SK-N-SH (cell line): Measurements from ENCODE around the gene SAPCD2. TPM values are rescaled to one million over a fixed set of nuclear protein-coding genes. Genes with fewer than 3 reads are reported as not detected.
A peak's percentile ranks its signal among the peaks of the same experiment; 100 is the strongest.

ENCODE experiments used
- CHD2 ChIP-seq: fragments of 150-350 bp; IDR thresholded peaks from 2 replicates; pipeline ENCODE4 v1.6.1; 2018; ENCODE audit warnings: low read length; ENCODE audit not compliant: partially characterized antibody
- EP300 ChIP-seq, 2 experiments: IDR thresholded peaks; 2 replicates each; pipeline versions ENCODE4 v1.4.0 to v1.6.1; 2012; ENCODE audit warnings: borderline replicate concordance in 1 of 2, low read depth in 1 of 2, low read length in 1 of 2
- FOSL2 ChIP-seq: IDR thresholded peaks from 2 replicates; pipeline ENCODE4 v1.4.0; 2012; ENCODE audit warnings: low read depth, mild to moderate bottlenecking, moderate library complexity, borderline replicate concordance
- GATA2 ChIP-seq: sonication (generic); formaldehyde crosslinking; IDR thresholded peaks from 2 replicates; pipeline ENCODE4 v1.5.0; 2020; ENCODE audit warnings: mild to moderate bottlenecking, missing genetic modification reagents
- IRF3 ChIP-seq: fragments of 150-350 bp; IDR thresholded peaks from 2 replicates; pipeline ENCODE4 v1.6.1; 2016; ENCODE audit warnings: mild to moderate bottlenecking, low read depth, low read length
- JUND ChIP-seq: IDR thresholded peaks from 2 replicates; pipeline ENCODE4 v1.4.0; 2012
- MEF2A ChIP-seq: IDR thresholded peaks from 2 replicates; pipeline ENCODE4 v1.4.0; 2012; ENCODE audit warnings: low read depth, borderline replicate concordance
- NRF1 ChIP-seq: IDR thresholded peaks from 2 replicates; pipeline ENCODE4 v1.6.1; 2012; ENCODE audit warnings: low read depth, mild to moderate bottlenecking, low read length
- PBX3 ChIP-seq: IDR thresholded peaks from 2 replicates; pipeline ENCODE4; 2012
- RAD21 ChIP-seq: IDR thresholded peaks from 2 replicates; pipeline ENCODE4 v1.6.1; 2012; ENCODE audit warnings: mild to moderate bottlenecking, low read length
- REST ChIP-seq: IDR thresholded peaks from 2 replicates; pipeline ENCODE4 v1.6.1; 2012; ENCODE audit warnings: mild to moderate bottlenecking, low read depth, low read length, moderate library complexity
- RXRA ChIP-seq: IDR thresholded peaks from 2 replicates; pipeline ENCODE4 v1.4.0; 2012; ENCODE audit warnings: low read depth, mild to moderate bottlenecking, borderline replicate concordance
- TAF1 ChIP-seq: IDR thresholded peaks from 2 replicates; pipeline ENCODE4 v1.6.1; 2012; ENCODE audit warnings: low read depth, mild to moderate bottlenecking, low read length, moderate library complexity, borderline replicate concordance
- TCF12 ChIP-seq: IDR thresholded peaks from 2 replicates; pipeline ENCODE4 v1.4.0; 2012
- TEAD4 ChIP-seq: IDR thresholded peaks from 2 replicates; pipeline ENCODE4 v1.4.0; 2012; ENCODE audit warnings: mild to moderate bottlenecking, borderline replicate concordance; ENCODE audit not compliant: insufficient read depth
- USF1 ChIP-seq: IDR thresholded peaks from 2 replicates; pipeline ENCODE4 v1.4.0; 2012; ENCODE audit warnings: low read depth, borderline replicate concordance
- ZBTB33 ChIP-seq: IDR thresholded peaks from 2 replicates; pipeline ENCODE4 v1.4.0; 2012; ENCODE audit warnings: low read depth, borderline replicate concordance
- polyA plus RNA-seq, 3 experiments: library from polyadenylated mRNA; depleted of rRNA; stranded (reverse); fragments of >200 nt; gene quantifications; 2 replicates each; pipeline ENCODE4 v1.2.3, GENCODE V29; 2012

Gene SAPCD2
- polyA plus RNA-seq, 1 of the 3 experiments (the other 2 are of a cell fraction), result 6.0 TPM

- TF ChIP-seq TEAD4 (no peak), EP300 (IDR thresholded peaks at IDR 0.05; ENCODE audit: borderline replicate concordance in 1 of 2, low read depth in 1 of 2, low read length in 1 of 2) (peak in 1 of 2 experiments; percentile 66; a peak in 2 of 4 replicates), RXRA (no peak), JUND (no peak), IRF3 (no peak), FOSL2 (no peak), CHD2 (peak; percentile 35), GATA2 (CRISPR knock-in tag) (no peak), RAD21 (peak; percentile 20; the same call in 1 of the 2 replicates), PBX3 (no peak), REST (no peak), TAF1 (0 out of 2 replicates have a peak, but pooled peaks have one; percentile 20), ZBTB33 (no peak), USF1 (no peak), MEF2A (no peak), NRF1 (no peak), TCF12 (no peak)
These were observed 14.7 kb downstream of the SAPCD2 start (continued) for GRCh38 chr9:137055385-137056364.
